HEK293 (cell line): ENCODE data around the gene RPL6.

Source experiments
- BCL11A ChIP-seq: fragments of 450-650 bp; formaldehyde crosslinking; IDR thresholded peaks from 2 replicates; pipeline ENCODE4 v1.5.1; 2016; ENCODE audit warnings: low read depth, missing biosample characterization, missing genetic modification characterization
- BCL6B ChIP-seq: fragments of 450-650 bp; formaldehyde crosslinking; IDR thresholded peaks from 2 replicates; pipeline ENCODE4 v1.5.1; 2017; ENCODE audit warnings: missing biosample characterization, missing genetic modification characterization
- EGR2 ChIP-seq: fragments of 450-650 bp; formaldehyde crosslinking; IDR thresholded peaks from 2 replicates; pipeline ENCODE4 v1.5.1; 2016; ENCODE audit warnings: low read depth, missing biosample characterization, missing genetic modification characterization
- HOXA7 ChIP-seq: sonication (generic); formaldehyde crosslinking; IDR thresholded peaks from 2 replicates; pipeline ENCODE4 v1.8.1; 2022; ENCODE audit warnings: missing genetic modification reagents, borderline replicate concordance
- KLF10 ChIP-seq: fragments of 450-650 bp; IDR thresholded peaks from 2 replicates; pipeline ENCODE4 v1.5.1; 2018; ENCODE audit warnings: missing biosample characterization, mild to moderate bottlenecking, missing genetic modification characterization
- MZF1 ChIP-seq: fragments of 450-650 bp; formaldehyde crosslinking; IDR thresholded peaks from 2 replicates; pipeline ENCODE4 v1.5.1; 2017; ENCODE audit warnings: missing biosample characterization, missing genetic modification characterization, borderline replicate concordance
- PRDM1 ChIP-seq: fragments of 450-650 bp; formaldehyde crosslinking; IDR thresholded peaks from 2 replicates; pipeline ENCODE4; 2016; ENCODE audit warnings: missing biosample characterization, missing genetic modification characterization
- PRDM6 ChIP-seq: fragments of 450-650 bp; formaldehyde crosslinking; IDR thresholded peaks from 2 replicates; pipeline ENCODE4 v1.5.1; 2017; ENCODE audit warnings: missing biosample characterization, missing genetic modification characterization
- SALL2 ChIP-seq: fragments of 450-650 bp; formaldehyde crosslinking; IDR thresholded peaks from 2 replicates; pipeline ENCODE4 v1.5.0; 2017; ENCODE audit warnings: missing biosample characterization, mild to moderate bottlenecking, missing genetic modification characterization, borderline replicate concordance
- ZFHX2 ChIP-seq: fragments of 450-650 bp; formaldehyde crosslinking; conservative IDR thresholded peaks from 2 replicates; pipeline ENCODE4 v1.5.1; 2016; ENCODE audit warnings: missing biosample characterization, missing genetic modification characterization
- ZFP37 ChIP-seq: fragments of 450-650 bp; formaldehyde crosslinking; IDR thresholded peaks from 2 replicates; pipeline ENCODE4 v1.5.1; 2016; ENCODE audit warnings: missing biosample characterization, missing genetic modification characterization
- ZFP41 ChIP-seq: fragments of 450-650 bp; formaldehyde crosslinking; IDR thresholded peaks from 2 replicates; pipeline ENCODE4 v1.5.1; 2016; ENCODE audit warnings: missing biosample characterization, missing genetic modification characterization, borderline replicate concordance
- ZNF138 ChIP-seq: fragments of 450-650 bp; formaldehyde crosslinking; IDR thresholded peaks from 2 replicates; pipeline ENCODE4 v1.5.1; 2016; ENCODE audit warnings: missing biosample characterization, missing genetic modification characterization, borderline replicate concordance
- ZNF140 ChIP-seq: fragments of 450-650 bp; formaldehyde crosslinking; IDR thresholded peaks from 2 replicates; pipeline ENCODE4 v1.5.1; 2016; ENCODE audit warnings: missing biosample characterization, missing genetic modification characterization
- ZNF18 ChIP-seq: fragments of 450-650 bp; formaldehyde crosslinking; IDR thresholded peaks from 2 replicates; pipeline ENCODE4 v1.5.1; 2016; ENCODE audit warnings: missing biosample characterization, missing genetic modification characterization
- ZNF214 ChIP-seq: fragments of 450-650 bp; formaldehyde crosslinking; IDR thresholded peaks from 2 replicates; pipeline ENCODE4 v1.5.1; 2017; ENCODE audit warnings: missing biosample characterization, mild to moderate bottlenecking, missing genetic modification characterization, borderline replicate concordance
- ZNF221 ChIP-seq: fragments of 450-650 bp; formaldehyde crosslinking; IDR thresholded peaks from 2 replicates; pipeline ENCODE4 v1.5.1; 2017; ENCODE audit warnings: missing biosample characterization, missing genetic modification characterization, borderline replicate concordance
- ZNF239 ChIP-seq: fragments of 450-650 bp; formaldehyde crosslinking; IDR thresholded peaks from 2 replicates; pipeline ENCODE4 v1.5.1; 2016; ENCODE audit warnings: missing biosample characterization, missing genetic modification characterization
- ZNF311 ChIP-seq: fragments of 450-650 bp; formaldehyde crosslinking; IDR thresholded peaks from 2 replicates; pipeline ENCODE4 v1.5.1; 2017; ENCODE audit warnings: missing biosample characterization, missing genetic modification characterization, borderline replicate concordance
- ZNF324 ChIP-seq: fragments of 450-650 bp; formaldehyde crosslinking; IDR thresholded peaks from 2 replicates; pipeline ENCODE4 v1.5.1; 2016; ENCODE audit warnings: missing biosample characterization, missing genetic modification characterization
- ZNF335 ChIP-seq: fragments of 450-650 bp; formaldehyde crosslinking; conservative IDR thresholded peaks from 2 replicates; pipeline ENCODE4 v1.5.1; 2016; ENCODE audit warnings: missing biosample characterization, missing genetic modification characterization
- ZNF394 ChIP-seq: fragments of 450-650 bp; formaldehyde crosslinking; IDR thresholded peaks from 2 replicates; pipeline ENCODE4 v1.5.1; 2016; ENCODE audit warnings: missing biosample characterization, missing genetic modification characterization, mild to moderate bottlenecking, moderate library complexity, borderline replicate concordance
- ZNF596 ChIP-seq: fragments of 450-650 bp; IDR thresholded peaks from 2 replicates; pipeline ENCODE4 v1.5.0; 2018; ENCODE audit warnings: missing biosample characterization, mild to moderate bottlenecking, missing genetic modification characterization, moderate library complexity
- ZNF621 ChIP-seq: fragments of 450-650 bp; formaldehyde crosslinking; IDR thresholded peaks from 2 replicates; pipeline ENCODE4 v1.5.1; 2017; ENCODE audit warnings: missing biosample characterization, missing genetic modification characterization
- ZNF623 ChIP-seq: fragments of 450-650 bp; formaldehyde crosslinking; IDR thresholded peaks from 2 replicates; pipeline ENCODE4 v1.5.1; 2016; ENCODE audit warnings: missing biosample characterization, missing genetic modification characterization
- ZNF670 ChIP-seq: fragments of 450-650 bp; formaldehyde crosslinking; IDR thresholded peaks from 2 replicates; pipeline ENCODE4 v1.5.1; 2016; ENCODE audit warnings: missing biosample characterization, missing genetic modification characterization, low read depth
- ZNF701 ChIP-seq: fragments of 450-650 bp; formaldehyde crosslinking; IDR thresholded peaks from 2 replicates; pipeline ENCODE4 v1.5.1; 2016; ENCODE audit warnings: missing biosample characterization, missing genetic modification characterization
- ZNF747 ChIP-seq: fragments of 450-650 bp; formaldehyde crosslinking; IDR thresholded peaks from 2 replicates; pipeline ENCODE4 v1.5.1; 2016; ENCODE audit warnings: missing biosample characterization, missing genetic modification characterization
- ZNF768 ChIP-seq: fragments of 450-650 bp; formaldehyde crosslinking; IDR thresholded peaks from 2 replicates; pipeline ENCODE4 v1.5.1; 2018; ENCODE audit warnings: missing biosample characterization, mild to moderate bottlenecking, missing genetic modification characterization
- ZNF776 ChIP-seq: fragments of 450-650 bp; formaldehyde crosslinking; IDR thresholded peaks from 2 replicates; pipeline ENCODE4 v1.5.0; 2017; ENCODE audit warnings: missing biosample characterization, missing genetic modification characterization, borderline replicate concordance
- TF ChIP-seq, protein P1 (sequence below): fragments of 450-650 bp; formaldehyde crosslinking; IDR thresholded peaks from 2 replicates; pipeline ENCODE4 v1.5.1; 2016; ENCODE audit warnings: missing biosample characterization, missing genetic modification characterization, low read depth
- TF ChIP-seq, protein P2 (sequence below): fragments of 450-650 bp; formaldehyde crosslinking; IDR thresholded peaks from 2 replicates; pipeline ENCODE4 v1.5.1; 2016; ENCODE audit warnings: missing biosample characterization, missing genetic modification characterization

The RPL6 gene

GRCh38 chr12:112409064-112409905 is at the start of gene RPL6 (continued):
- TF ChIP-seq ZNF670: no peak
- no peak for TF ChIP-seq ZNF138 (tag by site-specific recombination)
- TF ChIP-seq ZNF701 (tag by site-specific recombination): no peak
- TF ChIP-seq ZNF394 (tag by site-specific recombination): peak; percentile 57; the same call in 1 of the 2 replicates
- 0 out of 2 replicates have a peak, but pooled peaks have one; percentile 13 for TF ChIP-seq PRDM6
- TF ChIP-seq BCL6B (tag by site-specific recombination): no peak
- TF ChIP-seq HOXA7 (CRISPR knock-in tag): no peak
- no peak; the same call in 1 of the 2 replicates for TF ChIP-seq ZFHX2 (tag by site-specific recombination)
- TF ChIP-seq ZNF311: no peak
- no peak for TF ChIP-seq ZNF623 (tag by site-specific recombination)
- peak; percentile 90 for TF ChIP-seq ZNF324 (tag by site-specific recombination)
- TF ChIP-seq ZFP37 (tag by site-specific recombination): peak; percentile 86
- no peak for TF ChIP-seq BCL11A (tag by site-specific recombination)
- TF ChIP-seq ZNF214 (tag by site-specific recombination): no peak
- no peak for TF ChIP-seq ZNF140 (tag by site-specific recombination)
- TF ChIP-seq ZNF768: no peak
- TF ChIP-seq ZFP41 (tag by site-specific recombination): no peak
- no peak for TF ChIP-seq SALL2 (tag by site-specific recombination)
- TF ChIP-seq KLF10 (tag by site-specific recombination): 0 out of 2 replicates have a peak, but pooled peaks have one; percentile 11
- TF ChIP-seq ZNF335 (tag by site-specific recombination): peak; percentile 81
- no peak for TF ChIP-seq ZNF221 (tag by site-specific recombination)
- TF ChIP-seq EGR2 (tag by site-specific recombination): no peak
- no peak for TF ChIP-seq MZF1 (tag by site-specific recombination)
- no peak for TF ChIP-seq ZNF776 (tag by site-specific recombination)
- TF ChIP-seq ZNF239 (tag by site-specific recombination): no peak
- TF ChIP-seq, protein P1, sequence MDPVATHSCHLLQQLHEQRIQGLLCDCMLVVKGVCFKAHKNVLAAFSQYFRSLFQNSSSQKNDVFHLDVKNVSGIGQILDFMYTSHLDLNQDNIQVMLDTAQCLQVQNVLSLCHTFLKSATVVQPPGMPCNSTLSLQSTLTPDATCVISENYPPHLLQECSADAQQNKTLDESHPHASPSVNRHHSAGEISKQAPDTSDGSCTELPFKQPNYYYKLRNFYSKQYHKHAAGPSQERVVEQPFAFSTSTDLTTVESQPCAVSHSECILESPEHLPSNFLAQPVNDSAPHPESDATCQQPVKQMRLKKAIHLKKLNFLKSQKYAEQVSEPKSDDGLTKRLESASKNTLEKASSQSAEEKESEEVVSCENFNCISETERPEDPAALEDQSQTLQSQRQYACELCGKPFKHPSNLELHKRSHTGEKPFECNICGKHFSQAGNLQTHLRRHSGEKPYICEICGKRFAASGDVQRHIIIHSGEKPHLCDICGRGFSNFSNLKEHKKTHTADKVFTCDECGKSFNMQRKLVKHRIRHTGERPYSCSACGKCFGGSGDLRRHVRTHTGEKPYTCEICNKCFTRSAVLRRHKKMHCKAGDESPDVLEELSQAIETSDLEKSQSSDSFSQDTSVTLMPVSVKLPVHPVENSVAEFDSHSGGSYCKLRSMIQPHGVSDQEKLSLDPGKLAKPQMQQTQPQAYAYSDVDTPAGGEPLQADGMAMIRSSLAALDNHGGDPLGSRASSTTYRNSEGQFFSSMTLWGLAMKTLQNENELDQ (tag by site-specific recombination): 0 out of 2 replicates have a peak, but pooled peaks have one; percentile 19
- TF ChIP-seq, protein P2, sequence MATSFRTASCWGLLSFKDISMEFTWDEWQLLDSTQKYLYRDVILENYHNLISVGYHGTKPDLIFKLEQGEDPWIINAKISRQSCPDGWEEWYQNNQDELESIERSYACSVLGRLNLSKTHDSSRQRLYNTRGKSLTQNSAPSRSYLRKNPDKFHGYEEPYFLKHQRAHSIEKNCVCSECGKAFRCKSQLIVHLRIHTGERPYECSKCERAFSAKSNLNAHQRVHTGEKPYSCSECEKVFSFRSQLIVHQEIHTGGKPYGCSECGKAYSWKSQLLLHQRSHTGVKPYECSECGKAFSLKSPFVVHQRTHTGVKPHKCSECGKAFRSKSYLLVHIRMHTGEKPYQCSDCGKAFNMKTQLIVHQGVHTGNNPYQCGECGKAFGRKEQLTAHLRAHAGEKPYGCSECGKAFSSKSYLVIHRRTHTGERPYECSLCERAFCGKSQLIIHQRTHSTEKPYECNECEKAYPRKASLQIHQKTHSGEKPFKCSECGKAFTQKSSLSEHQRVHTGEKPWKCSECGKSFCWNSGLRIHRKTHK (tag by site-specific recombination): no peak
- TF ChIP-seq PRDM1 (tag by site-specific recombination): no peak
- TF ChIP-seq ZNF18: no peak
- TF ChIP-seq ZNF596 (tag by site-specific recombination): no peak
- no peak for TF ChIP-seq ZNF621 (tag by site-specific recombination)
- TF ChIP-seq ZNF747 (tag by site-specific recombination): no peak
